RCC 7860 (cell line): ENCODE results near the gene RPRD1B.
A peak's percentile ranks its signal among the peaks of the same experiment; 100 is the strongest.

Experiments
- DNase-seq: peaks from one replicate; pipeline ENCODE4 v3.0.0-alpha.2; 2015; ENCODE audit warnings: low spot score
- FAIRE-seq: peaks from 2 replicates; lab custom pipeline; 2012; peaks lifted over from hg19 to GRCh38; lab: Jason Lieb, UNC

Gene RPRD1B

DNA sequence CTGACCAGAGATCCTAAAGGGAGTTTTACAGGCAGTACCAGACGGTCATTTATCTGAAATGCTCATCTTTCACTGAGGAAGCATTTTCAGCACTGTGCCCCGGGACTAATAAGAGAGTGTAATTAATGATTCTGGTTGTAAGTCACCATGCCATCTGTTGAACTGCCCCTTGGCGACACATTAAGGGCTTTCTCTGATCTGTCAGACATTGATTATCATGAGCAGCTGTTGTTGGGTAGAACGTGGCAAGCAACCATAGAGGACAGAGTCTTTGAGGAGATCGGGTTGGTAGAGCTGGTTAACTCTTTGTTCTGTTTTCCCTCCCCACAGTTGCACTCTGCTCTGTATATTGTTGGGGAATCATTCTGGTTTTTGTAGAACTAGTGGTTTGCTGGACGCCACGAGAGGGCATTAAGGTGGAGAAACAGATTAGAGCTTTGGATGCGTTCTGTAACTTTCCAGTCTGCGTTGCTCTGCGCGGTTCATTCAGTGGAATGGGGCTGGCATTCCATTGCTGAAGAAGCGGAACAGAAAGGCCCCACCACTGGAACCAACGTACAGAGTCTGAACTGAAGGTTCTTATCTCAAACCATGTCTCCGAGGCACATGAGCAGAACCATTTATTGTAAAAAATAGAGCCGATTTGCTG is 34.3 kb downstream of the RPRD1B start:
- no peak for FAIRE-seq
- no peak for DNase-seq

DNA sequence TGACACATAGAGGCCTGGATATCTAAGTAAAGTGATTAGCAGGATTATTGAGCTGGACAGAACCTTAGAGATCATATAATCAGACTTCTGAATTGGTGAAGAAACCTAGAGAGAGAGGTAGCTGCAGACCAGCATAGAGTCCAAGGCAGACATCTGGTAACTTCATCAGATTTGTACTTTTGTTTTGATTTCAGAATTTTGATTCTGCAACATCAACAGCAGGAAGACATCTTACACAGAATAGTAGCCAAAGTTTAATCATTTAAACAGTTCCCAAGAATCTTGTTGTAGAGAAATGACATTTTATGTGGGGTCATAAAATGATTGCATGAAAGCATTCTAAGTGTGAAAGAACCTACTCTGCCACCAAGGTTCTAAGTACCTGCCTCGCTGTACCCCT is 39.4 kb downstream of the RPRD1B start:
- DNase-seq (no peak), FAIRE-seq (no peak)

DNA sequence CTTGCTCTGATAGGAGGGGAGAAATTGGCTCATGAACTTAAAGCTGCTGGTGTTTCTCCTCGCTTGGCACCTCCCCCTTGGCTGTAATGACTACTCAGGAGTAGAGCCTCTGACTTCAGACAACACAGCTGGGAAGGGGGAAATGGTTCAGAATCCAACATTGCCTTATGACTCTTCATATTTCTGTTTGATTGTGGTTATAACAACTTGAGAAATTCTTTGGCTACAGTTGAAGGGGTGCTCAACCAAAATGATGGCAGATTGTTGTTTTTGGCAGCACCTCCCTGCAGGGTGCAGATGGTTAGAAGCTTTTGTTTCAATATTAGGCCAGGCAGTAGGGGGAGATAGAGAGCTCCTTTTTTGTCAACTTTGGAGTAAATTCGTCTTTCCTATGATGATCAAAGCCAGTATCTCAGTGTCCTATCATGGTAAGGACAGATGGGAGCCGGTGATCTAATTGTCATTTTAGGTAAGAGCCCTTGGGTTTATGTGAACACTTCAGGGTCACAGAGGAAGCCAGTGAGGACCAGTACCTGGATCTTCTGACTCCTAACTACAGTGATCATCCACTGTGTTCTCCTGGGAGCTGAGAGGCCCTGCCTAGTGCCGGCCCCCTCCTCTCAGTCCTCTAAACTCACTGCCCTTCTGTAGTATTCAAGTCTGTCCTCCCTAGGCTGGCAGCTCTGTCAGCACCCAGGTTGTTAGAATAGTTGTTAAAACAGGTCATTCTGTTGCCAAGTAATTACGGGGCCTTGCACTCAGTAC is 39.9 kb downstream of the RPRD1B start:
- DNase-seq: peak; percentile 77
- peak; percentile 76 for FAIRE-seq

DNA sequence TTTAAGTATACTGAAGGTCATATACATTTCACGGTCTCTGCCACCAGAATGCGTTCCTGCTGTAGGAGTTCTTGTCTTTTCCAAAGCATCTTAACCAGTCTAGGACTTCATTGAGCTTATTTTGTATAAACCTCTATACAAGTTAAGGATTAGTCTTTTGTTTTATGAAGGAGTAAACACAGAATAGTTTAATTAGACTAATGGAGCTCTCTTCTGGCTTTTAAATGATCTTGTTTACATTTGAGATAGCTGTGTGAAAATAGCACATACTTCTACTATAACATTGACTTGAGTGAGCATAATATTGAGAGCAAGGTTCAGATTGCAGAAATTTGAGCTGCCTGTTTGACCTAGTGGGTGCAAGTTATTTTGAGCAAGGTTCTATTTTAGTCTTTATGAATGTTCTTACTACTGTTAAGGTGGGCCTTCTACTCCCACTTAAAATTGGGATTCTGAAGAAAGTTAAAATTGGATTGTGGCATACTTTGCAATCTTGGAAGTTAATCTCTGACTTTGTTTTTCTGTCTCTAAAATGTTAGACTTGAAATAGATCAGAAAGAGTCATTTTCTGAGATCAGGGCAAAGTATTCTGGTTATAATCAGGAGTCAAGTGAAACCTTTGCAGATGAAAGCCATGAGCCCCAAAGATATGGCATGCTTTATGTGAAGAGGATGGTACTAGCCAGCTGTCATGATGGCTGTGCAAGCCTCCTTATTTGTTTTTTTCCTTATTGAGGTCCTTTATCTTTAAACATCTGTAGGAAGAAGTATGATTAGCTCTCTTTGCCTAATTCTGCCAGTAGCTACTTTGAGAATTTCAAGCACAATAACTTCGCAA is 41.8 kb downstream of the RPRD1B start:
- DNase-seq: no peak
- no peak for FAIRE-seq

DNA sequence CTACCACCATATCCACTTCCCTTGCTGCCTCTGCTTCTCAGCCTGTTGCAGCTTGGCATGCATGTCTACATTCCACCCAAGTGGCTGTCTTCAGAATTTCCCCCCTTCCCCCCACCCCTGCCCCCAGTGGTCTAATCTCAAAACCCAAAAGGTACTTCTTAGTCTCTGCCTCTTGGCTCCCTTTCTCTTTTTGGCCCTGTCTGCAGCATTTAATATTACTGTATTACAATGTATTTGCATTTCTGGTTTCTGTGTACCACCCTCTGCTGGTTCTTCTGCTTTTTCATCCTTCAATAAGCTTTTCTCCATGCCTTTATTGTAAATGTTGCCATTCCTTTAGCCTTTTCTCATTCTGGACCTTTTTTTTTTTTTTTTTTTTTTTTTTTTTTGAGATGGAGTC is 43.0 kb downstream of the RPRD1B start:
- no peak for FAIRE-seq
- DNase-seq: no peak

DNA sequence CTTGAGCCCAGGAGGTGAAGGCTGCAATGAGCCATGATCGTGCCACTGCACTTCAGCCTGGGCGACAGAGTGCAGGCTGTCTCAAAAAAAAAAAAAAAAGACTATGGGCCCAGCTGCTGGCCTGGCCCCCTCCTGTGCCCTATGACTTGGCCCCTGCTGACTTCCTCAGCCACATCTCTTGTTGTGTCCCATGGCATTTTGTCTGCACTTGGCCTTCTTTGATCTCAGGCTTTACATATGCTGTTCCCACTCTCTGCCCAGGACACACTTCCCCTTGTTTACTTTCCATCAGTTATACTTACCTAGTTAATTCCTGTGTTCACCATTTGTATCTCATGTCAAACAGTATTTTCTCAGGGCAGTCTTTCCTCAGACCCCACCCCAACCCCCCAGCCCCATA is 44.5 kb downstream of the RPRD1B start:
- no peak for DNase-seq
- no peak for FAIRE-seq

DNA sequence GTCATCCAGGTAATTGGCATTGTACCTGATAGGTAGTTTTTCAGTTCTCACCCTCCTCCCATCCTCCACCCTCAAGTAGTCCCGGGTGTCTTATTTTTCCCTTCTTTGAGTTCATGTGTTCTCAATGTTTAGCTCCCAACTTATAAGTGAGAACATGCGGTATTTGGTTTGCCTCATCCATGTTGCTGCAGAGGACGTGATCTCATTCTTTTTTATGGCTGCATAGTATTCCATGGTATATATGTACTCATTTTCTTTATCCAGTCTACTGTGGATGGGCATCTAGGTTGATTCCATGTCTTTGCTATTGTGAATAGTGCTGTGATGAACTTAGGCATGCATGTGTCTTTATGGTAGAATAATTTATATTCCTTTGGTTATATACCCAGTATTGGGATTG is 45.8 kb downstream of the RPRD1B start:
- no peak for DNase-seq
- FAIRE-seq: no peak

DNA sequence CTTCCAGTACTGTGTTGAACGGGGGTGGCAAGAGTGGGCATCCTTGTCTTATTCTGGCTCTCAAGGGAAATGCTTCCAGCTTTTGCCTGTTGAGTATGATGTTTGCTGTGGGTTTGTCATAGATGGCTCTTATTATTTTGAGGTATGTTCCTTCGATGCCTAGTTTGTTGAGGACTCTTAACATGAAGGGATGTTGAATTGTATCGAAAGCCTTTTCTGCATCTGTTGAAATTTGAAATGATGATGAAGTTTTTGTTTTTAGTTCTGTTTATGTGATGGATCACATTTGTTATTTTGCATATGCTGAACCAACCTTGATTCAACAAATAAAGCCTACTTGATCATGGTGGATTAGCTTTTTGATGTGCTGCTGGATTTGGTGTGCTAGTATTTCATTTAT is 48.0 kb downstream of the RPRD1B start:
- FAIRE-seq (no peak), DNase-seq (no peak)

DNA sequence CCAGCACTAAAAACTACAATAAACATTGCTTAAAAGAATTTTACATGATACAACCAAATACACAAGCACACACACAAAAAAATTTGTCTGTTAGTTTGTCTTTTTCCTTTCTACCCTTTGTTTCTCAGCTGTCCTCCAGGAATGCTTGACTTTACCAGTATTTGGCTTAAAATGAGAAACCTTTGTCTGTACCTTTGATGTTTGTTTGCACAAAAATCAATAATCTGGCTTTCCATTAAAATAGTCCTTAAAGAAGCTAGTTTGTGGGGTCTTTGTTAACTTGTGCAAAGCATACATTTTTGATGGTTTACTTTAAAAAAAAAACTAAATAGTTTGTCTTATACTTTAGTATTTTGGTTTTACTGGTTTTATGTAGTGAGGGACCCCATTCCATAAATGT is 49.3 kb downstream of the RPRD1B start:
- FAIRE-seq (no peak), DNase-seq (no peak)

DNA sequence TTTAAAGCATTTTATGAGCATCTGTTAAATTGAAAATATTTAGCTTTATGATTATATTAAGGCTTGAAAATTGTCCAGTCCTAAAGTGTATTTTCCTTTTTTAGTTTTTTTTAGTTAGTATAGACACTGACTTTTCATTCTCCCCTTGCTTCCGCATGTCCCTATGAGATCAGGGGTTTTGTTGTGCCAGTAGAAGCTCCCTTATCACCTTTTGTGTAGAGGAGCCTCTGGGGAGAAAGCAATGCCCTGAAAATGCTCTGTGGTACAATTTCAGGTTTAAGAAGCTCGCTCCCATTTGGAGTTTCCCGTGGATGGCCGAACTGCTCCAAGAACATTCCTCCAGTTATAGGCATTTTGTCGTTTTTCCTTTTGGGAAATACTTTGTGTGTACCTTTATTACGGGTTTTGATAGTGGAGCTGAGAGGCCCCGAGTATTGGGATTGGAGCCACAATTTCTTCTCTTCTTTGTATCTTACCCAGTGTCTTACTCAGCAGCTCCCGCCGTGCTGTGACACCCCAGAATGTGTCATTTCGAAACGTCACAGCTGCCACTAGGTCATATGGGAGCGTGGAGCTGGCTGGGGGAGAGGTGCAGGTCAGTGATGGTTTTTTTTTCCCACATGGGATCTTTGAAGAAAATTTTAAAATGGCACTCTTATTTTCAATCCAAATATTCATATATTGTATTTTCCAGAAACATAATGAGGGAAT is 49.9 kb downstream of the RPRD1B start:
- FAIRE-seq: no peak
- DNase-seq: no peak

DNA sequence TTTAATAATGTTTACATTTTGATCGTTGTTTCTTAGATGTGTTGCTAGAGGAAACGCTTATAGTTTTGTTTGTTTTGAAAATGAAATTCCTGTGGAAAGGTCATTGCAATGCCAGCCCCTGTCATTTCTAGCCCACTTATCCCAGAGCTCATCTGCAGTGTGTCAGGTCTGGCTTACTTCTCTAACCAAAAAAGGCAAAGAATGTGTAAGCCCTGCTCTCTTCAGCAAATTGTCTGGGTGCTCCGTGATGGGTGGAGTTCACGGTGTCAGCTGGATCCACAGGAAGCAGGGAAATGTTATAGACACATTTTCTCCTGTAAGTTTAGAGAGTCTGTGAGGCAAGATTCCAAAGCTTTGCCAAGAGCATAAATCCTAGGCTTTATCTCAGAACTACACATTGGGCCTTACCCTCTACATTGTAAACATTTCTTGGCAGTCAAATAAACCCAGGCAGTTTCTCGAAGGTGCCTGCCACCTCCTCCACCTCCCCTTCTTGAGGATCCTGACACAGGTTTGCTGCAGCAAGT is 50.9 kb downstream of the RPRD1B start:
- DNase-seq: no peak
- FAIRE-seq: no peak

DNA sequence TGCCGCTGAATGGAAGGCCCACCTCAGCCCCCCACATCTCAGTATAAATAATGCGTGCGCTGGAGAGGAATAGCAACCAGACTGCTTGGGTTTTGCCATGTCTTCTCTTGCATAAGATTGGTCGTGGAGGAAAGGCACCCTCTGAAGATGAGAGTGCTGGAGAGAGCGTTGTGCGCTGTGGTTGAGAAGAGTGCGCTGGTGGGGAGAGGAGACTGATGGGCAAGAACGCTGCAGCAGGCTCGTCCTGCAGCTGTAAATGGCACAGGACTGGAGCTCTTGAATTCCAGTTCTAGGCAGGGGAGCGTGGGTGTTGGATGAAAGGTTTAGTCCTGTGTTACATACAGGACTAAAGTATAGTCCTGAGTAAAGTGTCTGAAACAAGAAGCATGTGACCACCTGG is 51.5 kb downstream of the RPRD1B start:
- DNase-seq (no peak), FAIRE-seq (no peak)

DNA sequence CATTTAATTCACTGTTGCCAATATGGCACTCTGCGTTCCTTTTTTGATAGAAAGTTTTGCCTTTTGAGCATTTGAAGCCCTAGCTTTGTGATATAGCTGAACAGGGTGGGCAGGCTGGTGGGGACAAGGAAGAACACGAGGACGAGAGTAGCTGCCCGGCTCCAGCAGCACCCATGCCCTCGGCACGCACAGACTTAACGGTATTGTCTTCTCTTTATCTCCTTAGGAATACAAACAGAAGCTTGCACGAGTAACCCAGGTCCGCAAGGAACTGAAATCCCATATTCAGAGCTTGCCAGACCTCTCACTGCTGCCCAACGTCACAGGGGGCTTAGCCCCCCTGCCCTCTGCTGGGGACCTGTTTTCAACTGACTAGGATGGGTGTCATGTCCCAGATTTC is 56.0 kb downstream of the RPRD1B start:
- FAIRE-seq: no peak
- DNase-seq: no peak

DNA sequence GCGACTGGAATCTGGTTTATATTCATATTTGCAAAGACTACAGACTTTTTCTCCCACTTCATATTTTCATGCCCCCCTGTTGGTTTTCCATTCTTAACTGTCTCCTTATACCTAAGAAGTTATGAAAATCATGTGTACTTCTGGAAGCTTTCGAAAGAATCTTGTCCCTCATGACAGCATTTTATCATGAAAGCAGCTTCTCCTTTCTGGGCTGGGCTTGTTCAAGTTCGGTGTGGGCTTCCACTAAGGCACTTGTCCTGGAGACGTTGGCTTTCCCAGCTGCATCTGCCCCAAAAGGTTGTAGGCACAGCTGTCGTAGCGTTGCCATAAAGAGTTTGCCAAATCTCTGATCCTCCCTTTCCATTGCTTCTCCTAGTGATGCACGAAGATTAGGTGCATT is 56.5 kb downstream of the RPRD1B start:
- DNase-seq (no peak), FAIRE-seq (no peak)

DNA sequence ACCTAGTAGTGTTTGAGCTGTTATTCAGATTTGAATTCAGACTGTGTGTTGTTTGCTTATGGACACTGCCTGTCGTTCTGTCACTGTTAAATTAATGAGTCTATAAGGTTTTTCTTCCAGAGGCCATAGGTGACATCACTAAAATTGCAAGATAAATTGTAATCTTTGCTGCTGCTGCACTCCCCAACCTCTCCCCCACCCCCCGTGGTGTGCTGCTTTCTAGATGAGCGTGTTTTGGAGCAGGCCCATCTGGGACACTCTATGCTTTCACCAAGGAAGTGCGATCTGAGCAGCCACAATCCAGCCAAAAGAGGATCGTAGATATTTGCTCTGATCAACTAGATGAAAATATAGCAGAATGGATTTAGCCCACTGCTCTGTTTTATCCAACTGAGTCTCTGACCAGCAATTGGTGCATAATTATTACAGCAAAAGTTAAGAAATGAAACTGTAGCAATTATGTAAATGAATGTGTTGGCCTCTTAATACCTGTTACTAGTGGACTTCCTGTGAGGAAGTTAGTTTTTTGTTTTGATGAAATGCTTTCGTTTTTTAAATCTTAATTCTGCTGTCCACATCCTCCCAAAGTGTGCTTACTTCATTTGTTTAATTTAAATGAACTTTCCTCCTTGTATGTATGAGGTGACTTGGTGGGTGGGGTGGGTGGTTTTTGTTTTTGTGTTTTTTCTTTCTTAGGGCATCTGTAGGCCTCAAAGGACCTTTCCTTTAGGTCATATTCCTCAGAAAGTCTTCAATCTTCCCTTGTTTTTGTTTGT is 58.1 kb downstream of the RPRD1B start:
- no peak for FAIRE-seq
- DNase-seq: no peak

DNA sequence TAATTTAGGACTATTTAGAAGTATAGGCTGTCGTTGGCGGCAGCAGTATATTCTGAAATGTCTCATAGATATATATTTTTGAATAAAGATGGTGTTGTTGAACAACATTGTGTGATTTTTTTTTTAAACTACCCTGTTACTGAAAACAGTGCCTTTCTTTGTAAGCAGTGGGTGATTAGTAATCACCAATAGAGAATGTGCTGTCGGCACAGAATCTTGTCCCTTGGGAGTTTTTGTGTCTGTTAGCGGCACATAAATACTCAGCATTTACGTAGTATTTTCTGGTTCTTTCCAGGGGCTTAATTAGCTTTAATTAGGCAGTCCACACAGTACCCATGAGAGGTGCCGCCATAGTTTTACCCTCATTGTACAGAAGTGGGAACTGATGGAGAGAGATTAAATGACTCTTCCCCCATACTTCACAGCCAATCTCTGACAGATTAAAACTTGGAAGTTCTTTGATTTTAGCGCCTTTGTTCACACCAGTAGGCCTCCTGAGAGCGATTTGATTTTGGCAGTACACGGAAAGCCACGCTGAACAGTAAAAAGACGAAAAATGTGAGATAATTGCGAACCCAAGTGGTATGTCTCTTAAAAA is 58.8 kb downstream of the RPRD1B start:
- FAIRE-seq (no peak), DNase-seq (no peak)

DNA sequence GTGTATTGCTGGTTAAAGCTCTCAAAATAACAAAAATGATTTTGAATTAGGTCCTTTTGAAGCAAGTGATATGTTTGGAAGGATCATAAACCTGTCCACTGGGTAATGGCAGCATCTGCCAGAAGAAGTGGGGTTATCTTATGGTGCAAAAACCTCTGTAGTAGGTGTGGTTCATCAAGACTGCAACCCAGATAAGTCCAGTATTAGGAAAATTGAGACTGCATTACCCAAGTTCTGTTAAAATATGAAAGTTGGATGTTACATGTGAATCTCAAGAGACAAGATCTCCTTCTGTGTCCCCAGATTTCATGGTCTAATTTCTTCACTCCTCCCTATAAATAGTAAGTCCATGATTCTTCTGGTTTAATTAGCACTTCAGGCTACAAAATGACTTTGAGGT is 59.4 kb downstream of the RPRD1B start:
- FAIRE-seq (no peak), DNase-seq (no peak)

DNA sequence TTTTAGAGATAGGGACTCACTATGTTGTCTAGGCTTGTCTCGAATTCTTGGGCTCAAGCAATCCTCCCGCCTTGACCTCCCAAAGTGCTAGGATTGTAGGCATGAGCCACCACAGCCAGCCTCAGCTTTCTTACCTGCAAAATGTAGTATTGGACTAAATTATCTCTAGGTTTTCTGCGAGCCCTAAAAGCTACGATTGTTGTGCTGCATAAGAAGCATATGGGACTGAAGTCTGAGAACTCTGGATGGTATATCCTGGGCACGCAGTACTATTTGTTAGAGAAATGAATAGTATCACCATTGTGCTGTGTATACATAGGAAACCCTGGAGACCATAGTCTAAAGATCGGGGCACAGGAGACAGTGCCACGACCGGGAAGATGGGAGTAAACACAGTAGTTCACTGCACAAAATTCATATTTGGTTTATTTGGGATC is 60.1 kb downstream of the RPRD1B start:
- FAIRE-seq: no peak

DNA sequence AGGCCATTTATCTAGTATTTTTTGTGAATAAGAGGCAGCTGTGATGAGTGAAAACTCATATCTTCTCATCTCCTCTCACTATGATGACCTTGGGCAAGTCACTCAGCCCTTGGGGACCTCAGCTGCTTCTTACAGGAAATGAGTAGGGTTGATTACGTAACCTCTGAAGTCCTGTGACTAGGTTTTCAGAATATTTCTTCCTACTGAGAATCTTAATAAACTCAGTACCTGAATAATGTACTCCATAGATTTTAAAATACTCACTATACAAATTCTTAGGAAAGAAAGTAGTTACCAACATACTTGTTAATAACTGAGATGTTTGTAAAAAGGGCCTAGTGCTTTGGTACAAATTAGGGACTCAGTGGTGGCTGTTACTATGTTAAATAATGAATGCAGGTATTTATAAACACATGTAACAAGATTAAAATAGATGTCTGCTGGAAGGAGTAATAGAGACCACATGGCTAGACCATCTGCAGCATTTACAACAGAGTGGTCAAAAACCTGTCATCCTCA is 60.9 kb downstream of the RPRD1B start:
- DNase-seq (peak; percentile 67), FAIRE-seq (peak; percentile 72)

More for the DNA sequence above, 60.1 kb downstream of the RPRD1B start:
- no peak for DNase-seq
